Measurements from ENCODE around the gene MACO1. TPM values are rescaled to one million over a fixed set of nuclear protein-coding genes. Genes with fewer than 3 reads are reported as not detected.
A peak's percentile ranks its signal among the peaks of the same experiment; 100 is the strongest.
"Not testable (repeated sequence)": the region's sequence is repeated elsewhere in the genome, so short reads cannot be mapped to it uniquely, and the experiment has no call there.

Gene MACO1
- total and polyA plus RNA-seq, 2 donors: 17.3 to 21.3 TPM

DNA sequence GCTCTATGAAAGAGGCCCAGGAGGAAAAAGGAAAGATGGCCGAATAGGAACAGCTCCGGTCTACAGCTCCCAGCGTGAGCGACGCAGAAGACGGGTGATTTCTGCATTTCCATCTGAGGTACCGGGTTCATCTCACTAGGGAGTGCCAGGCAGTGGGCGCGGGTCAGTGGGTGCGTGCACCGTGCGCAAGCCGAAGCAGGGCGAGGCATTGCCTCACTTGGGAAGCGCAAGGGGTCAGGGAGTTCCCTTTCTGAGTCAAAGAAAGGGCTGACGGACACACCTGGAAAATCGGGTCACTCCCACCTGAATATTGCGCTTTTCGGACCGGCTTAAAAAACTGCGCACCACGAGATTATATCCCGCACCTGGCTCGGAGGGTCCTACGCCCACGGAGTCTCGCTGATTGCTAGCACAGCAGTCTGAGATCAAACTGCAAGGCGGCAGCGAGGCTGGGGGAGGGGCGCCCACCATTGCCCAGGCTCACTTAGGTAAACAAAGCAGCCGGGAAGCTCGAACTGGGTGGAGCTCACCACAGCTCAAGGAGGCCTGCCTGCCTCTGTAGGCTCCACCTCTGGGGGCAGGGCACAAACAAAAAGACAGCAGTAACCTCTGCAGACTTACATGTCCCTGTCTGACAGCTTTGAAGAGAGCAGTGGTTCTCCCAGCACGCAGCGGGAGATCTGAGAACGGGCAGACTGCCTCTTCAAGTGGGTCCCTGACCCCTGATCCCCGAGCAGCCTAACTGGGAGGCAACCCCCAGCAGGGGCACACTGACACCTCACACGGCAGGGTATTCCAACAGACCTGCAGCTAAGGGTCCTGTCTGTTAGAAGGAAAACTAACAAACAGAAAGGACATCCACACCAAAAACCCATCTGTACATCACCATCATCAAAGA is 76.1 kb downstream of the MACO1 start:
- 77% methylated on average over 34 of the region's 37 CpGs for WGBS

DNA sequence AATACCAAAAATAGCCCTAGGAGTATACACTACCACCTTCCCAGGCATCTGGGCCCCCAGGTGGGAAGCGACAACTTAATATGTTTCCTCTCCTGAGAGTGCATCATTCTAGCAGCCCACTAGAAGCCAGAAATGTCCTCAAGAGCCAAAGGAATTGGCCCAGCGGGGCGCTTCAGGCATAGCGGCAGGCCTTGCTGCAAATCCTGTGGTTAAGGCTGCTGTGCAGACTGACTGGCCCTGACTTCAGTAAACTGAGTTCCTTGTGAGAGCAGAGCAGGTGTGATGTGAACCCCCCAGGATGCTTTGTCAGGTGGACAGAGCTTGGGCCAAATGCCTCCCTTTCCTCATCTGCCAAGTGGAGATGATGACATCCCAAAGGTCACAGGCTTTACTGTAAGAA is 83.0 kb downstream of the MACO1 start:
- Histone ChIP-seq H3K36me3 (ENCODE audit: control insufficient read depth in 2 of 2, insufficient read depth in 2 of 2, low read length in 1 of 2) (no peaks in the 10 kb centered on the region), H3K4me3 (ENCODE audit: low read length in 2 of 2) (no peak overlapping the region), H3K27me3 (ENCODE audit: control insufficient read depth in 2 of 2, insufficient read depth in 1 of 2, low read length in 1 of 2) (no peaks in the 10 kb centered on the region), H3K27ac (ENCODE audit: low read depth in 1 of 2, low read length in 1 of 2) (no peak overlapping the region), H3K4me1 (ENCODE audit: control insufficient read depth in 2 of 2, insufficient read depth in 2 of 2, low read length in 2 of 2) (no peaks in the 10 kb centered on the region), H3K9me3 (ENCODE audit: control insufficient read depth in 2 of 2, insufficient read depth in 1 of 2, low read length in 1 of 2) (peaks cover 1 to 8% of the 10 kb centered on the region in 2 donors)
- 85% methylated on average over 4 of the region's 4 CpGs for WGBS
- DNase-seq (ENCODE audit: low read depth in 6 of 9, low spot score in 9 of 9): no peak

More for the DNA sequence above, 76.1 kb downstream of the MACO1 start:
- H3K4me1 ChIP-seq (ENCODE audit: control insufficient read depth in 2 of 2, insufficient read depth in 2 of 2, low read length in 2 of 2): peaks cover 2 to 21% of the 10 kb centered on the region in 2 donors
- not testable (repeated sequence) for H3K36me3 ChIP-seq (ENCODE audit: control insufficient read depth in 2 of 2, insufficient read depth in 2 of 2, low read length in 1 of 2); DNase-seq (ENCODE audit: low read depth in 6 of 9, low spot score in 9 of 9); H3K9me3 ChIP-seq (ENCODE audit: control insufficient read depth in 2 of 2, insufficient read depth in 1 of 2, low read length in 1 of 2); H3K4me3 ChIP-seq (ENCODE audit: low read length in 2 of 2); H3K27me3 ChIP-seq (ENCODE audit: control insufficient read depth in 2 of 2, insufficient read depth in 1 of 2, low read length in 1 of 2); H3K27ac ChIP-seq (ENCODE audit: low read depth in 1 of 2, low read length in 1 of 2)

DNA sequence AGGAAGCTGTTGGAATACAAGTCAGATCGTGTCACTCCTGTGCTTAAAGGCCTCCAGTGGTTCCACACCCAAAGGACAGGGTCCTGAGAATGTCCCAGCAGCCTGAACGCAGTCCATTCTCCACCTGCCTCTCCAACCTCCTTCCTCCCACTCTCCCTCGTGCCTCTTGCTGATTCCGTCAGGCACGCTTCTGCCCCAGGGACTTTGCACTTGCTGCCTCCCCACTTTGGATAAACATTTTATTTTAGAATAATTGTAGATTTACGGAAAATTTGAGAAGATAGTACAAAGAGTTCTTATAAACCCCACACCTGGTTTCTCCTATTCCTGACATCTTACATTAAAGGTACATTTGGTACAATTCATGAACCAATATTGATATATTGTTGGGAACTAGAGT is 84.3 kb downstream of the MACO1 start:
- H3K4me1 ChIP-seq (ENCODE audit: control insufficient read depth in 2 of 2, insufficient read depth in 2 of 2, low read length in 2 of 2): no peaks in the 10 kb centered on the region
- H3K9me3 ChIP-seq (ENCODE audit: control insufficient read depth in 2 of 2, insufficient read depth in 1 of 2, low read length in 1 of 2): peaks cover 1 to 8% of the 10 kb centered on the region in 2 donors
- no peak for DNase-seq (ENCODE audit: low read depth in 6 of 9, low spot score in 9 of 9)
- H3K4me3 ChIP-seq (ENCODE audit: low read length in 2 of 2): no peak overlapping the region
- no peak overlapping the region for H3K27ac ChIP-seq (ENCODE audit: low read depth in 1 of 2, low read length in 1 of 2)
- H3K36me3 ChIP-seq (ENCODE audit: control insufficient read depth in 2 of 2, insufficient read depth in 2 of 2, low read length in 1 of 2): no peaks in the 10 kb centered on the region
- 89% methylated on average over 6 of the region's 6 CpGs for WGBS
- no peaks in the 10 kb centered on the region for H3K27me3 ChIP-seq (ENCODE audit: control insufficient read depth in 2 of 2, insufficient read depth in 1 of 2, low read length in 1 of 2)

DNA sequence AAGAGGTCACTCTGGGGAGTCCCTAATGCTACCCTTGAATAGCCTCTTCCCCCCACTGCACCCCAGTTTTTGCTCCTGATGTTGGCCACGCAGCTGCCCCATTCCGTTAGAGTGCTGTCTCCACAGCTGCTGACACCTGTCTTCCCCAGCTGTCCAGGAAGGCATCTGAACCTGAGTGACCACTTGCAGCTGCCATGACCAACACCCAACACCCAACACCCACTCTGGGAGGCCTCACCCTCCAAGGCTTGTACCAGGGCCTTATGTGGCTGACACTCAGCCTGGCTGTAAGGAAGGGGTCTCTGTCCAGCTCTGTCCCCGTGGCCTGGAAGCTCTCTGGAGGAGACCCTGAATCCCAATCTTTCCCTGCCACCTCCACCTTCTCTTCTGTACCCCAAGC is 86.0 kb downstream of the MACO1 start:
- no peak overlapping the region for H3K4me3 ChIP-seq (ENCODE audit: low read length in 2 of 2)
- peaks cover 1 to 8% of the 10 kb centered on the region in 2 donors for H3K9me3 ChIP-seq (ENCODE audit: control insufficient read depth in 2 of 2, insufficient read depth in 1 of 2, low read length in 1 of 2)
- H3K27me3 ChIP-seq (ENCODE audit: control insufficient read depth in 2 of 2, insufficient read depth in 1 of 2, low read length in 1 of 2): no peaks in the 10 kb centered on the region
- no peak for DNase-seq (ENCODE audit: low read depth in 6 of 9, low spot score in 9 of 9)
- 75% methylated on average over 3 of the region's 3 CpGs for WGBS
- H3K36me3 ChIP-seq (ENCODE audit: control insufficient read depth in 2 of 2, insufficient read depth in 2 of 2, low read length in 1 of 2): no peaks in the 10 kb centered on the region
- H3K27ac ChIP-seq (ENCODE audit: low read depth in 1 of 2, low read length in 1 of 2): no peak overlapping the region
- peaks cover 0 to 3% of the 10 kb centered on the region in 2 donors for H3K4me1 ChIP-seq (ENCODE audit: control insufficient read depth in 2 of 2, insufficient read depth in 2 of 2, low read length in 2 of 2)

DNA sequence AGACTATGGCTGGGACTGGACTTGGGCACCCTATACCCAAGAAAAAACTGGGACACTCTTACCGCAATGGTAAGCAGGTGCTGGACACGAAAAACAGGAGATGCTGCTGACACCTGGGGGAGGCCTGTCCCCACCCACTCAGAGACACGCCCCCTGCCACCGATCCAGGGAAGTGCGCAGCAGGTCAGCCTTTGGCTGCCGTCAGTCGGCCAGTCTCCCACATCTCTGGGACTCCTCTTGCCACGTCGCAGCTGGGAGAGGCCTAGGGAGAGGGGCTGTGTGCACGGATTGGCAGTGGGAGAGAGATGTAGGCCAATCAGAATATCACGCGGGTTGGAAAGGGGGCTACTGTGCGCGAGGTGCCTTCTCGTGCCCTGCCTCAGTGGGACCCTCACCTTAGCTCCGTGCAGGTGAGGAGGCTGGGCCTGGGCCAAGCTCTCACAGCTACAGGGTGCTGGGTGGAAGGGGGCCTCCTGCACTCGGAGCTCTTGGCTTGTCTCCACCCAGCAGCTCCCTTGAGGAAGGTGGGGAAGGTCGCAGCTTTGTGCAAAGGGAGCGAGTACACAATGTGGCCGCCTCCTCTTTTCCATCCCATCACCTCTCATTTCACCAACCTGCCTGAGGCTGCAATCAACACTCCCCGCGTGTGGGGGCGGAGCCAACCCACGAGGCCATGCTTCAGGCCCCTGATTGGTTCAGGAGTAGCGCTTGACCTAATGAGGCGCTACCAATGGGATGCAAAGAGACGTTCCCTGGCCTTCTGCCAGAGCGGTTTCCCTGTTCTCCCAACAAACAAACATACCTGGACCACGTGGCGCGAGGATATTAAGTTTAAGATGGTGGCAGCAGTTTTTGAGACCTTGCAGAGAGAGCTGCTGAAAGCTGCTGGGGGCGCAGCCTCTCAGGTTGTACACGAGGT is 87.0 kb downstream of the MACO1 start:
- peaks cover under 1 to 6% of the 10 kb centered on the region in 2 donors for H3K9me3 ChIP-seq (ENCODE audit: control insufficient read depth in 2 of 2, insufficient read depth in 1 of 2, low read length in 1 of 2)
- H3K27ac ChIP-seq (ENCODE audit: low read depth in 1 of 2, low read length in 1 of 2): no peak overlapping the region
- H3K4me3 ChIP-seq (ENCODE audit: low read length in 2 of 2): no peak overlapping the region
- 93% methylated on average over 33 of the region's 33 CpGs for WGBS
- DNase-seq (ENCODE audit: low read depth in 6 of 9, low spot score in 9 of 9): no peak
- H3K36me3 ChIP-seq (ENCODE audit: control insufficient read depth in 2 of 2, insufficient read depth in 2 of 2, low read length in 1 of 2): no peaks in the 10 kb centered on the region
- no peaks in the 10 kb centered on the region for H3K27me3 ChIP-seq (ENCODE audit: control insufficient read depth in 2 of 2, insufficient read depth in 1 of 2, low read length in 1 of 2)
- H3K4me1 ChIP-seq (ENCODE audit: control insufficient read depth in 2 of 2, insufficient read depth in 2 of 2, low read length in 2 of 2): peaks cover 0 to 3% of the 10 kb centered on the region in 2 donors

DNA sequence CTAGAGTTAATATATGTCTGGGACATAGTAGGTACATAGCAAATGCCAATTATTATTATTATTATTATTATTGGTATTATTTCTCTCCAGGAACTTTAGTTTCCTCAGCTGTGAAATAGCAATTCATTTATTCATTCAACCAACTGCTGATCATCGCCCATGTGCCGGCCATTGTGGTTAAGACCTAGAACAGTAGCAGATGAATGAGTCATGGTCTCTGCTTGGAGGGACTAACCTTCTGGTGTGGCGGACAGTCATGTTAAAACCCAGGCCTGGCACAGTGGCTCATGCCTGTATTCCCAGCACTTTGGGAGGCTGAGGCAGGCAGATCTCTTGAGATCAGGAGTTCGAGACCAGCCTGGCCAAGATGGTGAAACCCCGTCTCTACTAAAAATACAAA is 88.9 kb downstream of the MACO1 start:
- no peak for DNase-seq (ENCODE audit: low read depth in 6 of 9, low spot score in 9 of 9)
- H3K27ac ChIP-seq (ENCODE audit: low read depth in 1 of 2, low read length in 1 of 2): no peak overlapping the region
- H3K4me1 ChIP-seq (ENCODE audit: control insufficient read depth in 2 of 2, insufficient read depth in 2 of 2, low read length in 2 of 2): peaks cover 0 to 3% of the 10 kb centered on the region in 2 donors
- H3K36me3 ChIP-seq (ENCODE audit: control insufficient read depth in 2 of 2, insufficient read depth in 2 of 2, low read length in 1 of 2): no peaks in the 10 kb centered on the region
- 83% methylated on average over 5 of the region's 5 CpGs for WGBS
- H3K27me3 ChIP-seq (ENCODE audit: control insufficient read depth in 2 of 2, insufficient read depth in 1 of 2, low read length in 1 of 2): peaks cover 0 to 4% of the 10 kb centered on the region in 2 donors
- no peaks in the 10 kb centered on the region for H3K9me3 ChIP-seq (ENCODE audit: control insufficient read depth in 2 of 2, insufficient read depth in 1 of 2, low read length in 1 of 2)
- H3K4me3 ChIP-seq (ENCODE audit: low read length in 2 of 2): no peak overlapping the region

DNA sequence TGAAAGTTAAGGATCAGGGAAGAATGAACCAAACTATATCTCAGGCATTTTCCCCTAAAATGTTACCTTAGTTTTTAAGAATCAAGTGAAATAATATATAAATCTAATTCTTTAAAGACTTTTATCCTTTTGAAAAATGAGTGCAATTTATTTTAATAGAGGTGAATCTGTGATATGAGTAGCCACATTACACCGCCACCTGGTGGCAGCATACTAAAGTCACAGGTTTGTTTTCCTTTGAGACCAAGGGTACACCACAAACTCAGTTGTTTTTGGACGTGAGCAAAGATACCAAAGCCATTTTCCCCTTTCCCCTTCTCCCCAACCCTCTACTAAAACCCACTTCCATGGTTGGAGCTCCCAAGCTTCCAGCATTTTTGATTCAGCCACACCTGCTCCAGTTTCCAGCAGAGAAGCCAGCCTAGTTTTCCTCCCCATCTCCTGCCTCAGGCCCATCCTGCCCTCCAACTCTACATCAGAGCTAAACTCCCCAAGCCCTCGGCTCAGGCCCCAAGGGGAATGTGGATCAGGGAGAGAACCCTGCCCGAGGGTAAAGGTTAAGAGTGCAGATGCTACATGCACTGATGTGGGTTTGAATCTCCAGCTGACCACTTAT is 89.9 kb downstream of the MACO1 start:
- Histone ChIP-seq H3K27ac (ENCODE audit: low read depth in 1 of 2, low read length in 1 of 2) (no peak overlapping the region), H3K4me1 (ENCODE audit: control insufficient read depth in 2 of 2, insufficient read depth in 2 of 2, low read length in 2 of 2) (peaks cover 0 to 3% of the 10 kb centered on the region in 2 donors), H3K9me3 (ENCODE audit: control insufficient read depth in 2 of 2, insufficient read depth in 1 of 2, low read length in 1 of 2) (no peaks in the 10 kb centered on the region), H3K27me3 (ENCODE audit: control insufficient read depth in 2 of 2, insufficient read depth in 1 of 2, low read length in 1 of 2) (peaks cover 0 to 4% of the 10 kb centered on the region in 2 donors), H3K36me3 (ENCODE audit: control insufficient read depth in 2 of 2, insufficient read depth in 2 of 2, low read length in 1 of 2) (no peaks in the 10 kb centered on the region), H3K4me3 (ENCODE audit: low read length in 2 of 2) (no peak overlapping the region)
- DNase-seq (ENCODE audit: low read depth in 6 of 9, low spot score in 9 of 9): peak; percentile 32 to 82 (median 69)
- WGBS: 41% methylated on average over 4 of the region's 4 CpGs

DNA sequence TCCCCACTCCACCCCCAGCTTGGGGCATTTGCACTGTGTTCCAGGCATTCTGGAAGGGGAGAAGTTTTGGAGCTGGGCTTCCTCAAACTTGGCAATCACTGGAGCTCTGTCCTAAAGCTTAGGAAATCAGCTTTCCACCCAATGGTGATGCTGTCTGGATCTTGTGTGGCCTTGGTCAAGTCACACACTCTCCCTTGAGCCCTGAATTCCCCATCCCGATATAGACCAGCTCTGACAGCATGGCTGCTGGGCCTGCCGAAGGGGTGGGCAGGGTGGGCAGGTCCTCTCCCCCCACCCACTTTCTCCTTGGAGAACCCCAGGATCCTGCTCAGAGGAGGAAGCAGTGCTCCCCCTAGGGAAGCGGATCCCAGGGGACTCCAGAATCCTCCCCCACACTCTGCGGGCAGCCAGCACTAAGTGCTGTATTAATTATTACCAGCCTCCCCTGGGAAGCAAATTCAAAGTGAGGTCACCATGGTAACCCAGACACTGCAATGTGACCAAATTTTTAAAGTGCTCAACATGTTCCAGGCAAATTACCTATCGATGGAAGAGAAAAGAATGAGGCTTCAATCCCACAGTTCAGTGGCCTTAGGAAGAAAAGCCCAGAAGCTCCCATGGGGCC is 91.4 kb downstream of the MACO1 start:
- WGBS: 90% methylated on average over 5 of the region's 5 CpGs
- H3K4me3 ChIP-seq (ENCODE audit: low read length in 2 of 2): no peak overlapping the region
- no peak for DNase-seq (ENCODE audit: low read depth in 6 of 9, low spot score in 9 of 9)
- H3K4me1 ChIP-seq (ENCODE audit: control insufficient read depth in 2 of 2, insufficient read depth in 2 of 2, low read length in 2 of 2): peaks cover 0 to 3% of the 10 kb centered on the region in 2 donors
- no peaks in the 10 kb centered on the region for H3K36me3 ChIP-seq (ENCODE audit: control insufficient read depth in 2 of 2, insufficient read depth in 2 of 2, low read length in 1 of 2)
- peaks cover 0 to 4% of the 10 kb centered on the region in 2 donors for H3K27me3 ChIP-seq (ENCODE audit: control insufficient read depth in 2 of 2, insufficient read depth in 1 of 2, low read length in 1 of 2)
- no peaks in the 10 kb centered on the region for H3K9me3 ChIP-seq (ENCODE audit: control insufficient read depth in 2 of 2, insufficient read depth in 1 of 2, low read length in 1 of 2)
- H3K27ac ChIP-seq (ENCODE audit: low read depth in 1 of 2, low read length in 1 of 2): no peak overlapping the region

Measured in thymus (tissue), 11 donors.